Keratinocyte (primary cell): ENCODE measurements around the gene PHLPP1.

Experiments
- CTCF ChIP-seq, 3 experiments: IDR thresholded peaks in 1 of 3; conservative IDR thresholded peaks in 1 of 3; optimal IDR thresholded peaks in 1 of 3; 2 replicates in 2 of 3; 3 replicates in 1 of 3; pipeline versions ENCODE3 to v1.5.1; 2011; ENCODE audit warnings: low read length in 3 of 3, mild to moderate bottlenecking in 3 of 3, moderate library complexity in 2 of 3, control low read depth in 1 of 3, inconsistent platforms in 1 of 3; ENCODE audit not compliant: insufficient read depth in 2 of 3; ENCODE audit errors: extremely low read depth in 1 of 3
- EZH2 ChIP-seq: IDR thresholded peaks from one replicate; pipeline ENCODE4 v1.6.1; 2012; ENCODE audit warnings: inconsistent platforms, mild to moderate bottlenecking, low read length, moderate library complexity

GRCh38 chr18:62937065-62937464, 221.7 kb downstream of the PHLPP1 start:
- no peak for TF ChIP-seq CTCF (optimal IDR thresholded peaks at IDR 0.05 in 1 of 3, IDR thresholded peaks at IDR 0.05 in 1 of 3, conservative IDR thresholded peaks at IDR 0.05 in 1 of 3; ENCODE audit: extremely low read depth in 1 of 3, insufficient read depth in 2 of 3, low read length in 3 of 3)
- TF ChIP-seq EZH2 = no peak
